Aorta (tissue), 5 donors: ENCODE measurements around the gene LMAN1. TPM values are rescaled to one million over a fixed set of nuclear protein-coding genes. Genes with fewer than 3 reads are reported as not detected.

Experiments used
- ATAC-seq: fragments of 200-7000 bp; cut with Tn5 transposase; one replicate; pipeline ENCODE4 v1.9.1; 2022; ENCODE audit warnings: moderate library complexity; ENCODE audit not compliant: low FRiP score
- DNase-seq, 2 donors: peaks; one replicate each; pipeline ENCODE4 v3.0.0-alpha.2; 2020
- H3K27ac ChIP-seq, 2 donors: one replicate each; pipeline ENCODE4 v1.5.1; 2013; ENCODE audit warnings: low read length in 2 of 2, mild to moderate bottlenecking in 2 of 2, moderate library complexity in 2 of 2, control low read depth in 1 of 2, inconsistent platforms in 1 of 2, low read depth in 1 of 2
- H3K27me3 ChIP-seq, 2 donors: one replicate each; pipeline ENCODE4 v1.6.1; 2013; ENCODE audit warnings: control low read depth in 1 of 2, low read length in 1 of 2, mild to moderate bottlenecking in 1 of 2, moderate library complexity in 1 of 2; ENCODE audit not compliant: insufficient read depth in 2 of 2, control insufficient read depth in 1 of 2
- H3K36me3 ChIP-seq, 2 donors: one replicate each; pipeline ENCODE4 v1.6.1; 2013; ENCODE audit warnings: control low read depth in 1 of 2, low read length in 1 of 2, mild to moderate bottlenecking in 1 of 2; ENCODE audit not compliant: insufficient read depth in 2 of 2, control insufficient read depth in 1 of 2
- H3K4me1 ChIP-seq, 2 donors: one replicate each; pipeline ENCODE4 v1.6.1; 2013; ENCODE audit warnings: low read length in 2 of 2, control low read depth in 1 of 2, mild to moderate bottlenecking in 1 of 2, moderate library complexity in 1 of 2; ENCODE audit not compliant: insufficient read depth in 2 of 2, control insufficient read depth in 1 of 2
- H3K4me3 ChIP-seq, 2 donors: one replicate each; pipeline ENCODE4 v1.5.1; 2013; ENCODE audit warnings: low read length in 2 of 2, control low read depth in 1 of 2, mild to moderate bottlenecking in 1 of 2
- H3K9me3 ChIP-seq: one replicate; pipeline ENCODE4 v1.6.1; 2013; ENCODE audit warnings: mild to moderate bottlenecking, low read length; ENCODE audit not compliant: control insufficient read depth
- WGBS, 2 donors: extraction: QIAGEN DNeasy Blood & Tissue Kit; methylation state at CpG; one replicate each; pipeline ENCODE4 v1.1.7; 2013; 5-methylcytosine and 5-hydroxymethylcytosine counted together
- intact Hi-C, 2 donors: fragments of 100-400 bp; cut with DNase I; formaldehyde crosslinking; loops; one replicate each; pipeline versions ENCODE4 v1.14.2 to v1.15.0; 2022
- polyA plus RNA-seq, 2 donors: library from polyadenylated mRNA; stranded (reverse); fragments of 200-250 nt; gene quantifications; one replicate each; pipeline ENCODE4 v1.2.3, GENCODE V29; 2013
- total RNA-seq, 2 donors: library from RNA; stranded (reverse); fragmentation: NEBNext Ultra II Directional; extraction: Animal tissue kit (Norgen Biotek cat#: 25700); gene quantifications; one replicate each; pipeline ENCODE4 v1.2.1, GENCODE V29; 2021
- donor health status: healthy with polysubstance abuse.
- donor health status: Bipolar disorder and iron deficiency.
- donor health status: DM: no; HTN: no; CAD: no.
- donor health status: DM: no; HTN: no; CAD: no.
- donor health status: DM: yes; HTN: yes; CAD: no.

LMAN1 gene
- total and polyA plus RNA-seq, 4 donors: 13.8 to 71.8 (median 47.3) TPM

DNA sequence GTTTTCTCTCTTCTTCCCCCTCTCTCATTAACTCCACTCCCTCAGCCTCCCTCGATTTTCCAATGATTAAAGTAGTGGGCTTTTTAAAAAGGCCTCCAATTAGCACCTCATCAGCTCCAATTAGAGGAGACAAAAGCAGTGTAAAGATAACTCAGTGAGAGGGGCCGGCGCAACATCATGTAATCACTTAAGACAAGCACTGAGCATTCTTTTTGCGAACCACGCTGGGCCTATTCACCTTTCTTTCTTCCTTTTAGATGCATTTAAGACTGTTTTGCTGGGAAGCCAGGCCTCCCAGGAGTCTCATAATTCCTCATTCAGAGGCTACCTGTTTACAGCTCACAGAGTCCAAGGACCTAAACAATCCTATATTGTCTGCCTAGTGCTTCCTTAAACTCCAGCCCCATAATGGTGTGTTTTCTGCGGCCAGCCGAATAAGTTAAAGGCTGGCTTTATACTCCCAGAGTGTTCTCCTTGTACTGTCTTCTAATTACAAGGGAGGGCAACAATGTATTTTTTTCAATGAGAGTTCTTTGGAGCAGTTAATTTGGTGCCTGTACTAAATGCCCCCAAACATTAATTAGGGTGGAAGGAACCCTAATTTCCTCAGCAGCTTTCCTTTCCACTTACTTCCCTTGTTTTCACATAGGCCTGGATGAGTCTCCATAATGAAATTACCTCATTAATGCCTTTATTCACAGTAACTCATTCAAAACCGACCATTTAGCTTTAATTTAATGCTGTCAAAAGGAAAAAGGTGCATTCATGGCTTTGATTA lies 28.0 kb upstream of the LMAN1 start:
- 72 to 74% methylated on average over 8 of the region's 8 CpGs for WGBS, 2 donors
- intact Hi-C loops: no loop called here
- H3K4me1 ChIP-seq: no peaks in the 10 kb centered on the region

DNA sequence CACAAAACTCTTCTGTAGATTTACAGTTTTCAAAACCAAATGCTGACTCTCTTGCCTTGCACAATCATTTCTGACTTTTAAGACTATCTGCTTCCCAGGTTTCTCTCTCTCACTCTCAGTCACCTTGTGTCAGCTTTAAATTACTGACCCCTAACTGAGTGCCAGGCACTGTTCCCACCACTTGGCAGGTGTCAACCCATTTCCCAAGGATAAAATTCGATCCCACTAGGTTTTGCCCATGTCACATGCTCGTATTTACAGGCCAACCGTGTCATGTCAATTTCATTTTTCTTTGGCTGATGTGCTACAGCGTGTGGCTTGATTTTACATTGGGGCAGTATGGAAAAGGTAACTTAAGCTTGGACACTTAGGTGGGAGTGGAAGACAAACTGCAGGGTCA lies 26.1 kb upstream of the LMAN1 start:
- Histone ChIP-seq H3K4me1 (no peaks in the 10 kb centered on the region), H3K36me3 (no peaks in the 10 kb centered on the region), H3K27me3 (no peaks in the 10 kb centered on the region), H3K4me3 (no peak overlapping the region), H3K9me3 (peaks cover 1% of the 10 kb centered on the region), H3K27ac (no peak overlapping the region)
- no peak for DNase-seq
- no peak for ATAC-seq
- intact Hi-C loops: no loop called here
- WGBS, 2 donors: 71 to 74% methylated on average over 4 of the region's 4 CpGs

More for the DNA sequence above, 28.0 kb upstream of the LMAN1 start:
- no peak for ATAC-seq
- no peak for DNase-seq
- Histone ChIP-seq H3K27ac (no peak overlapping the region), H3K36me3 (no peaks in the 10 kb centered on the region), H3K9me3 (peaks cover 1% of the 10 kb centered on the region), H3K4me3 (no peak overlapping the region), H3K27me3 (no peaks in the 10 kb centered on the region)

DNA sequence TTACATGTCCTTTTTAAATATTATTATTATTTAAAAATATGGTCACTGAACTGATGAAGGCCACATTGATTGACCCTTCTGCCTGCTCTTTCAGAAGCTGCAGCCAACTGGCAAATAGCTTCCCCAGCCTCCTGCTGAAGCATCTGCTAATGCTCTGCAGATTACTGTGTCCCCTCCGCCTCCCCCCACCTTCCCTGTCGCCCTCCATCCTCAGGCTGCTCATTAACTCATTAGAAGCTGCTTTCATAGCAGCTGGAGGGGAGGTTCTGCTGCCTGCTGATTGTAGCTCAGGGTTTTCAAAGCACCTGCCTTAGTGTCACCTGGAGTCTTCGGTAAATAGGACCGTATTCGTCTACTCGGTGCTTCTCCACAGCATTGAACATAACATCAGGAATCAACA lies 24.8 kb upstream of the LMAN1 start:
- no peaks in the 10 kb centered on the region for H3K27me3 ChIP-seq
- intact Hi-C loops: no loop called here
- H3K36me3 ChIP-seq: no peaks in the 10 kb centered on the region
- no peaks in the 10 kb centered on the region for H3K4me1 ChIP-seq
- 43 to 50% methylated on average over 6 of the region's 6 CpGs for WGBS, 2 donors
- H3K4me3 ChIP-seq: no peak overlapping the region
- no peak for ATAC-seq
- peaks cover 1% of the 10 kb centered on the region for H3K9me3 ChIP-seq
- DNase-seq: no peak
- no peak overlapping the region for H3K27ac ChIP-seq

DNA sequence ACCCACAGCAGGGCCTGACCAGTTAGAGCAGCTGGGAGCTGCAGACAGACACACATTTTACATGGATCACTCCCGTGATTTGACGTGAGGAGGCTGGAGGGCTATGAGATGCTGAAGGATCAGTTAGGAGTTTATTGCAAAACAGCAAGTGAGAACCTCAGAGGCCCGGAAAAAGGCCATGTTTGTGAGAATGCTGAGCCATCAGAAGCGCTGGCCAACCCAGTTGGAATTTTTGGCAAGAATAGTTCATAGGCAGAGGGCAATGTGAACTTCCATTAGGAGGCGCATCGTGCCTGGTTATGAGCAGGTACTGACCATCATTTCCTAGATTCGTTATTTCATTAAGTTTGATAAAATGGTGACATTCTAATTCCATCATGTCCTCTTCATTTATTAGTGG lies 23.3 kb upstream of the LMAN1 start:
- no peaks in the 10 kb centered on the region for H3K4me1 ChIP-seq
- ATAC-seq: no peak
- H3K27me3 ChIP-seq: no peaks in the 10 kb centered on the region
- DNase-seq: no peak
- H3K27ac ChIP-seq: no peak overlapping the region
- H3K9me3 ChIP-seq: peaks cover 1% of the 10 kb centered on the region
- H3K4me3 ChIP-seq: no peak overlapping the region
- no peaks in the 10 kb centered on the region for H3K36me3 ChIP-seq
- intact Hi-C loops: no loop called here
- 81 to 82% methylated on average over 7 of the region's 7 CpGs for WGBS, 2 donors

DNA sequence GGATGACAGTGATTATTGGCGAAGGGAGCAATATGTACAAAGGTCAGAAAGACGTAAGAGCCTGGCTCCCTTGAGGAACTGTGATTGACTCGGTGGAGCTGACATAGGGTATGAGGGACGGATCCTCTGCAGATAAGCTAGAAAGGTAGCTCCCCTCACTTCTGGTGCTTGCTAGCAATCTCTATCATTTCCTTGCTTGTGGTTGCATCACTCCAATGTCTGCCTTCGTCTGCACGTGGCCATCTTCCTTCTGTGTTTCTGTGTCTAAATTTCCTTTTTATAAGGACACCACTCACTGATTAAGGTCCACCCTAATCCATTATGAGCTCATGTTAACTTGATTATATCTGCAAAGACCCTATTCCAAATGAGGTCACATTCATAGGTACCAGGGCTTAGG lies 22.9 kb upstream of the LMAN1 start:
- Histone ChIP-seq H3K4me1 (peaks cover 0 to 2% of the 10 kb centered on the region in 2 donors), H3K27ac (no peak overlapping the region), H3K4me3 (no peak overlapping the region), H3K27me3 (no peaks in the 10 kb centered on the region), H3K9me3 (peaks cover 1% of the 10 kb centered on the region), H3K36me3 (no peaks in the 10 kb centered on the region)
- intact Hi-C loops: no loop called here
- ATAC-seq (no peak), DNase-seq (no peak)
- 79 to 81% methylated on average over 6 of the region's 6 CpGs for WGBS, 2 donors

DNA sequence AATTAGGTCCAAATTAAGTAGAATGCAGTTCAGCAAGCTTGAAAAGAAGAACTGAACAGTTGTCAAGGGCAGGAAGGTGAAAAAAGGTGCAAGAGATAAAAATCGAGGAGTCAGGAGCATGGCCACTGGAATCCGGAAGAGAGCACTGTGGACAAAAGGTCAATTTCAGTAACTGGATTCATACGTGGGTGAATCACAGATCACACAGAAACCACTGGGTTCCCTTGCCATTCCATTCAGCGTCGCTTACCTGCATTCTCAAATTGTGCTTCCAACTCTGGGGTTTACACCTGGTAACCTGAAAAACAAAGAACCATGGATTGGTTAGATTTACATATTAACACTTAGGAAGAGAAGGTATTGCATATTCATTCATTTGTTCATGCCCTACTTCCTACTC lies 21.6 kb upstream of the LMAN1 start:
- H3K27ac ChIP-seq: no peak overlapping the region
- 73 to 81% methylated on average over 5 of the region's 5 CpGs for WGBS, 2 donors
- peaks cover 0 to 3% of the 10 kb centered on the region in 2 donors for H3K4me1 ChIP-seq
- H3K9me3 ChIP-seq: peaks cover 1% of the 10 kb centered on the region
- no peak overlapping the region for H3K4me3 ChIP-seq
- intact Hi-C loops: no loop called here
- DNase-seq (no peak), ATAC-seq (no peak)
- no peaks in the 10 kb centered on the region for H3K36me3 ChIP-seq
- no peaks in the 10 kb centered on the region for H3K27me3 ChIP-seq

DNA sequence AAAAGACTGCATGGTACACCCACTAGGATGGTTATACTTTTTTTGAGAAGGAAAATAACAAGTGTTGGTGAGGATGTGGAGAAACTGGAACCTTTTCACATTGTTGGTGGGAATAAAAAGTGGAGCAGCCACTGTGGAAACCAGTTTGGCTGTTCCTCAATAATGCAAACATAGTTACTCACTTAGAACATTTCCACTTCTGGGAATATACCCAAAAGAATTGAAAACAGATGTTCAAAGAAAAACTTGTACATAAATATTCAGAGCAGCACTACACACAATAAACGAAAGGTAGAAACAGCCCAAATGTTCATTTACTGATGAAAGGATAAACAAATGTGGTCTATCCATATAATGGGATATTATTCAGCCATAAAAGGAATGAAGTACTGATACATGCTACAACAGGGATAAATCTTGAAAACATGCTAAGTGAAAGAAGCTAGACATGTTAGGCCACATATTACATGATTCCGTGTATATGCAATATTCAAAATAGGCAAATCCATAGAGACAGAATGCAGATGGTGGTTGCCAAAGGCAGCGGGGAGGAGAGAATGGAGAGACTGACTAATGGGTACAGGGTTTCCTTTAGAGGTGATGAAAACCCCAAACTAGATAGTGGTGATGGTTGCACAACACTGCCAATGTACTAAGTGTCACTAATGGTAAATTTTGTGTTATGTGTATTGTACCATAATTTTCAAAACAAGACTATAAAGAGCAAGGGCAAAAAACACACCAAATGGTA lies 20.9 kb upstream of the LMAN1 start:
- H3K4me3 ChIP-seq: no peak overlapping the region
- H3K27me3 ChIP-seq: no peaks in the 10 kb centered on the region
- no peak for ATAC-seq
- peaks cover 0 to 3% of the 10 kb centered on the region in 2 donors for H3K4me1 ChIP-seq
- no peaks in the 10 kb centered on the region for H3K9me3 ChIP-seq
- no peak for DNase-seq
- H3K36me3 ChIP-seq: no peaks in the 10 kb centered on the region
- H3K27ac ChIP-seq: no peak overlapping the region
- intact Hi-C loops: no loop called here
- WGBS, 2 donors: 71 to 82% methylated on average over 3 of the region's 3 CpGs

DNA sequence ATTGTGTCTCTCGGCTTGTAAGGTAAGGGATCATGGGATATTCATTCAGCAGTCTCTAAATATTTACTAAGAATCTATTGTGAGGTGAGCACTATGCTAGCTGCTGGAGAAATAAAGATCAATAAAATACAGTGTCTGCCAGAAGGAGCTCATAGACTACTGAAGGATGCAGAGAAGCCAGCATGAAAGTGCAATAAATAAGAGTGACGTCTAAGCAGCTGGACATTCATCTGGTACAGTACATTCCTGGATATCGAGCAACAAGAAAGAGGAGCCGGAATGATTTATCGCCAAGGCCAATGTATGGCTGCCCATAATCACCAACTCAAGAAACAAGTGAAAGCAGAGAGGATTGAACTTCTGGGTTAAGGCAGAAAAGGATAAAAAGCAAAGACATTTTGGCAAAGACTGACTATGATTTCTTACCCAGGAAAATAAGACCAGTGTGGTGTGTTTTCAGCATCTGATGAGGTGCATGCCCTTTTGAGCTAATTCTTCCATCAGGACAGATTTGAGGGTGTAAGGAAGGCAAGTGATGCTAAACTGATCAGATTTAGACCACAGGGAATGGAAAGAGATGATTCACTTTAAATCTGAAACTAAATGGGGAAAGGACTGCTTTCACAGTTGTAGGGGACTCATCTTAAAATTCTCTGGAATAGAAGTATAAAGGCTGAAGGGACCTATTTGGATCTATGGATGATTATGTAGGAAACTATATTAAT lies 18.7 kb upstream of the LMAN1 start:
- intact Hi-C loops: no loop called here
- no peaks in the 10 kb centered on the region for H3K36me3 ChIP-seq
- no peak overlapping the region for H3K4me3 ChIP-seq
- WGBS, 2 donors: 61 to 65% methylated on average over 5 of the region's 5 CpGs
- DNase-seq (no peak), ATAC-seq (no peak)
- no peaks in the 10 kb centered on the region for H3K9me3 ChIP-seq
- peaks cover 0 to 3% of the 10 kb centered on the region in 2 donors for H3K4me1 ChIP-seq
- peaks cover under 1 to 2% of the 10 kb centered on the region in 2 donors for H3K27me3 ChIP-seq
- no peak overlapping the region for H3K27ac ChIP-seq
